Hepatocyte (in vitro differentiated cells): ENCODE results near the gene PORCN. TPM values are rescaled to one million over a fixed set of nuclear protein-coding genes. Genes with fewer than 3 reads are reported as not detected.

Source experiments
- DNase-seq: peaks from one replicate; pipeline ENCODE4 v3.0.0-alpha.2; 2016; ENCODE audit warnings: low spot score
- H2AFZ ChIP-seq: fragments of 200-600 bp; sonication (generic); 2 replicates; pipeline ENCODE4 v1.6.0; 2016; ENCODE audit warnings: antibody characterized with exemption, mild to moderate bottlenecking
- H3K27ac ChIP-seq: fragments of 200-600 bp; sonication (generic); 2 replicates; pipeline ENCODE4 v1.5.1; 2016; ENCODE audit warnings: mild to moderate bottlenecking
- H3K27me3 ChIP-seq: fragments of 200-600 bp; sonication (generic); 2 replicates; pipeline ENCODE4 v1.6.1; 2016
- H3K36me3 ChIP-seq: fragments of 200-600 bp; sonication (generic); replicated peaks from 2 replicates; pipeline ENCODE4 v1.5.1; 2016; ENCODE audit warnings: low read depth; ENCODE audit not compliant: insufficient read depth
- H3K4me1 ChIP-seq: fragments of 200-600 bp; sonication (generic); 2 replicates; pipeline ENCODE4 v1.5.1; 2016; ENCODE audit warnings: mild to moderate bottlenecking, moderate library complexity; ENCODE audit not compliant: insufficient read depth
- H3K4me2 ChIP-seq: fragments of 200-600 bp; sonication (generic); 2 replicates; pipeline ENCODE4 v1.6.0; 2016
- H3K4me3 ChIP-seq: fragments of 200-600 bp; sonication (generic); 2 replicates; pipeline ENCODE4 v1.5.1; 2016; ENCODE audit warnings: mild to moderate bottlenecking
- H3K79me2 ChIP-seq: fragments of 200-600 bp; sonication (generic); 2 replicates; pipeline ENCODE4 v1.6.0; 2017; ENCODE audit warnings: mild to moderate bottlenecking
- H3K9me2 ChIP-seq: fragments of 200-600 bp; sonication (generic); replicated peaks from 2 replicates; pipeline ENCODE4 v1.6.0; 2017; ENCODE audit warnings: mild to moderate bottlenecking; ENCODE audit not compliant: insufficient read depth
- H3K9me3 ChIP-seq: fragments of 200-600 bp; sonication (generic); 2 replicates; pipeline ENCODE4 v1.5.1; 2016; ENCODE audit warnings: low read depth, mild to moderate bottlenecking
- H4K20me1 ChIP-seq: fragments of 200-600 bp; sonication (generic); 2 replicates; pipeline ENCODE4 v1.6.0; 2016; ENCODE audit warnings: mild to moderate bottlenecking; ENCODE audit not compliant: insufficient read depth, poor library complexity, severe bottlenecking
- EZH2 ChIP-seq: fragments of 200-600 bp; sonication (generic); IDR thresholded peaks from 2 replicates; pipeline ENCODE4 v1.6.1; 2016; ENCODE audit warnings: antibody characterized with exemption, mild to moderate bottlenecking, borderline replicate concordance
- EZH2phosphoT487 ChIP-seq: fragments of 200-600 bp; sonication (generic); IDR thresholded peaks from one replicate; pipeline ENCODE4 v1.6.1; 2018; ENCODE audit warnings: antibody characterized with exemption, mild to moderate bottlenecking, low read depth, moderate library complexity; ENCODE audit not compliant: unreplicated experiment, severe bottlenecking
- WGBS: methylation state at CpG from one replicate; pipeline ENCODE4 v1.1.6; 2016; ENCODE audit warnings: low lambda C conversion rate; ENCODE audit errors: missing lambda C conversion rate; 5-methylcytosine and 5-hydroxymethylcytosine counted together
- polyA plus RNA-seq: library from polyadenylated mRNA; unstranded; fragments of >200 nt; fragmentation: Nextera tagmentation; extraction: Ambion mirVana; gene quantifications from 2 replicates; pipeline ENCODE4 v1.2.1, GENCODE V29; 2016
- total RNA-seq: library from RNA; depleted of rRNA; stranded (reverse); fragments of >200 nt; gene quantifications from 2 replicates; pipeline ENCODE4 v1.2.3, GENCODE V29; 2014
- TF ChIP-seq, protein P1 (sequence below): fragments of 200-600 bp; sonication (generic); IDR thresholded peaks from 2 replicates; pipeline ENCODE4 v1.5.1; 2016; ENCODE audit warnings: antibody characterized with exemption, mild to moderate bottlenecking; ENCODE audit not compliant: poor library complexity

Gene PORCN
- total and polyA plus RNA-seq, 2 experiments from 2014 or later: 7.9 to 12.8 TPM

- Histone ChIP-seq H3K27ac (no peak overlapping the region), H3K4me2 (no peak overlapping the region), H3K4me1 (no peaks in the 10 kb centered on the region), H3K36me3 (no peaks in the 10 kb centered on the region), H3K4me3 (no peak overlapping the region), H3K27me3 (no peaks in the 10 kb centered on the region), H3K9me3 (no peaks in the 10 kb centered on the region), H4K20me1 (no peaks in the 10 kb centered on the region), H3K79me2 (no peaks in the 10 kb centered on the region), H3K9me2 (no peaks in the 10 kb centered on the region), H2AFZ (no peak overlapping the region)
- 82% methylated on average over 16 of the region's 16 CpGs for WGBS
- no peak for DNase-seq
- TF ChIP-seq EZH2: no peak
- TF ChIP-seq, protein P1, sequence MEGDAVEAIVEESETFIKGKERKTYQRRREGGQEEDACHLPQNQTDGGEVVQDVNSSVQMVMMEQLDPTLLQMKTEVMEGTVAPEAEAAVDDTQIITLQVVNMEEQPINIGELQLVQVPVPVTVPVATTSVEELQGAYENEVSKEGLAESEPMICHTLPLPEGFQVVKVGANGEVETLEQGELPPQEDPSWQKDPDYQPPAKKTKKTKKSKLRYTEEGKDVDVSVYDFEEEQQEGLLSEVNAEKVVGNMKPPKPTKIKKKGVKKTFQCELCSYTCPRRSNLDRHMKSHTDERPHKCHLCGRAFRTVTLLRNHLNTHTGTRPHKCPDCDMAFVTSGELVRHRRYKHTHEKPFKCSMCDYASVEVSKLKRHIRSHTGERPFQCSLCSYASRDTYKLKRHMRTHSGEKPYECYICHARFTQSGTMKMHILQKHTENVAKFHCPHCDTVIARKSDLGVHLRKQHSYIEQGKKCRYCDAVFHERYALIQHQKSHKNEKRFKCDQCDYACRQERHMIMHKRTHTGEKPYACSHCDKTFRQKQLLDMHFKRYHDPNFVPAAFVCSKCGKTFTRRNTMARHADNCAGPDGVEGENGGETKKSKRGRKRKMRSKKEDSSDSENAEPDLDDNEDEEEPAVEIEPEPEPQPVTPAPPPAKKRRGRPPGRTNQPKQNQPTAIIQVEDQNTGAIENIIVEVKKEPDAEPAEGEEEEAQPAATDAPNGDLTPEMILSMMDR: no peak
- no peak for TF ChIP-seq EZH2phosphoT487
Observed at GRCh38 chrX:48514126-48514806, 5.5 kb downstream of the PORCN start.

- 81% methylated on average over 9 of the region's 9 CpGs for WGBS
- Histone ChIP-seq H4K20me1 (no peaks in the 10 kb centered on the region), H3K27ac (no peak overlapping the region), H2AFZ (no peak overlapping the region), H3K4me3 (no peak overlapping the region), H3K27me3 (no peaks in the 10 kb centered on the region), H3K36me3 (no peaks in the 10 kb centered on the region), H3K79me2 (no peaks in the 10 kb centered on the region), H3K9me3 (no peaks in the 10 kb centered on the region), H3K4me2 (no peak overlapping the region), H3K9me2 (no peaks in the 10 kb centered on the region), H3K4me1 (no peaks in the 10 kb centered on the region)
- TF ChIP-seq EZH2phosphoT487 (no peak), EZH2 (no peak)
- TF ChIP-seq, protein P1: no peak
- DNase-seq: no peak
Observed at GRCh38 chrX:48514868-48515460, 6.2 kb downstream of the PORCN start.

DNA sequence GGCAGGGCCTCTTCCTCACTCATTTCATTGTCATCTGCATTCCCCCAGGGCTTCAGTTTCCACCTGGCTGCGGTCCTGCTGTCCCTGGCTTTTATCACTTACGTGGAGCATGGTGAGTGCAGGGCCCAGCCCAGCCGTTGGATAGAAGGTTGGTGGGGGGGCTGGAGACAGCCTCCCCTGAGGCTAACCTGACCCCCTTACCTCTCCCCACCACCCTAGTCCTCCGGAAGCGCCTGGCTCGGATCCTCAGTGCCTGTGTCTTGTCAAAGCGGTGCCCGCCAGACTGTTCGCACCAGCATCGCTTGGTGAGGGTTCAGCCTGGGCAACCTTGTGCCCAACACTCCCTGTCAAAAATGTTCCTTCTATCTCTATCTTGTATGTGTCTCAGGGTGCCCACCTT is 7.0 kb downstream of the PORCN start:
- Histone ChIP-seq H3K4me1 (no peaks in the 10 kb centered on the region), H3K27me3 (no peaks in the 10 kb centered on the region), H3K9me2 (no peaks in the 10 kb centered on the region), H3K9me3 (no peaks in the 10 kb centered on the region), H3K4me3 (no peak overlapping the region), H2AFZ (no peak overlapping the region), H3K79me2 (no peaks in the 10 kb centered on the region), H3K36me3 (no peaks in the 10 kb centered on the region), H3K4me2 (no peak overlapping the region), H3K27ac (no peak overlapping the region), H4K20me1 (no peaks in the 10 kb centered on the region)
- TF ChIP-seq, protein P1: no peak
- TF ChIP-seq EZH2phosphoT487: no peak
- TF ChIP-seq EZH2: no peak
- no peak for DNase-seq
- WGBS: 89% methylated on average over 10 of the region's 10 CpGs
